SU-DHL-6 (cell line): ENCODE data around the gene NINJ2.

Source experiments
- H2AFZ ChIP-seq: fragments of 200-600 bp; sonication (generic); 2 replicates; pipeline ENCODE4 v1.6.1; 2014; ENCODE audit warnings: low read depth, mild to moderate bottlenecking, moderate library complexity, mixed read lengths, antibody characterized with exemption, low read length; ENCODE audit not compliant: severe bottlenecking
- H3F3A ChIP-seq: fragments of 200-600 bp; shearing (Covaris generic); 2 replicates; pipeline ENCODE4 v1.6.0; 2016; ENCODE audit warnings: antibody characterized with exemption, mild to moderate bottlenecking; ENCODE audit not compliant: insufficient read depth
- H3K27ac ChIP-seq: fragments of 200-600 bp; sonication (generic); 2 replicates; pipeline ENCODE4 v1.5.1; 2016; ENCODE audit warnings: low read depth, mild to moderate bottlenecking, low read length, moderate library complexity, mixed read lengths
- H3K27me3 ChIP-seq: fragments of 200-600 bp; sonication (generic), shearing (Covaris generic); 2 replicates; pipeline ENCODE4 v1.6.0; 2014; ENCODE audit warnings: mild to moderate bottlenecking, low read length
- H3K36me3 ChIP-seq: fragments of 200-600 bp; sonication (generic); 2 replicates; pipeline ENCODE4 v1.6.1; 2014; ENCODE audit warnings: mild to moderate bottlenecking, low read length, mixed read lengths
- H3K4me2 ChIP-seq: fragments of 300-600, 200-600 bp; shearing (Covaris generic), sonication (generic); 2 replicates; pipeline ENCODE4 v1.6.0; 2014; ENCODE audit warnings: low read length, low read depth, mild to moderate bottlenecking; ENCODE audit not compliant: poor library complexity, severe bottlenecking
- H3K4me3 ChIP-seq: fragments of 200-600 bp; sonication (generic); 2 replicates; pipeline ENCODE4 v1.5.1; 2014; ENCODE audit warnings: antibody characterized with exemption, low read length, mild to moderate bottlenecking, mixed read lengths; ENCODE audit not compliant: insufficient read depth, poor library complexity, severe bottlenecking
- H3K79me2 ChIP-seq: fragments of 200-600 bp; sonication (generic); 2 replicates; pipeline ENCODE4 v1.6.1; 2014; ENCODE audit warnings: mild to moderate bottlenecking, low read length, moderate library complexity; ENCODE audit not compliant: insufficient read depth
- H3K9ac ChIP-seq: fragments of 200-600 bp; sonication (generic); 2 replicates; pipeline ENCODE4 v1.7.0; 2014; ENCODE audit warnings: mild to moderate bottlenecking, low read length
- H3K9me2 ChIP-seq: fragments of 200-600 bp; sonication (generic); replicated peaks from 2 replicates; pipeline ENCODE4 v1.6.1; 2014; ENCODE audit warnings: low read length; ENCODE audit not compliant: insufficient read depth
- H3K9me3 ChIP-seq: fragments of 200-600 bp; sonication (generic); 2 replicates; pipeline ENCODE4 v1.6.1; 2014; ENCODE audit warnings: low read length, mixed read lengths; ENCODE audit not compliant: insufficient read depth
- H4K20me1 ChIP-seq: fragments of 200-600 bp; sonication (generic); 2 replicates; pipeline ENCODE4 v1.6.1; 2014; ENCODE audit warnings: low read depth, mild to moderate bottlenecking, antibody characterized with exemption, low read length, moderate library complexity, mixed read lengths
- CTCF ChIP-seq: fragments of 200-600 bp; sonication (generic); IDR thresholded peaks from one replicate; pipeline ENCODE4 v1.5.1; 2017; ENCODE audit warnings: antibody characterized with exemption, mild to moderate bottlenecking, low read length, moderate library complexity; ENCODE audit not compliant: insufficient read depth, poor library complexity, severe bottlenecking
- EZH2phosphoT487 ChIP-seq: fragments of 200-600 bp; sonication (generic), shearing (Covaris generic); conservative IDR thresholded peaks from 2 replicates; pipeline ENCODE4 v1.6.1; 2018; ENCODE audit warnings: mild to moderate bottlenecking, antibody characterized with exemption, low read length, moderate library complexity, mixed read lengths

Gene NINJ2

GRCh38 chr12:692274-692673 is 29.0 kb upstream of the NINJ2 start:
- H3K4me3 ChIP-seq, result no peak overlapping the region
- no peaks in the 10 kb centered on the region for H3K9me2 ChIP-seq
- TF ChIP-seq EZH2phosphoT487 (no peak), CTCF (no peak)
- H3F3A ChIP-seq, result no peaks in the 10 kb centered on the region
- H2AFZ ChIP-seq, result no peak overlapping the region
- no peak overlapping the region for H3K9ac ChIP-seq
- H3K79me2 ChIP-seq, result no peaks in the 10 kb centered on the region
- peaks cover 4% of the 10 kb centered on the region; the same call in 1 of the 2 replicates for H3K9me3 ChIP-seq
- no peaks in the 10 kb centered on the region for H3K36me3 ChIP-seq
- H4K20me1 ChIP-seq, result no peaks in the 10 kb centered on the region
- H3K27ac ChIP-seq, result no peak overlapping the region
- no peak overlapping the region for H3K4me2 ChIP-seq
- no peaks in the 10 kb centered on the region for H3K27me3 ChIP-seq

GRCh38 chr12:690466-690865 is 27.2 kb upstream of the NINJ2 start:
- Histone ChIP-seq H3K36me3 (no peaks in the 10 kb centered on the region), H3K9me2 (no peaks in the 10 kb centered on the region), H3K27ac (no peak overlapping the region), H3K27me3 (no peaks in the 10 kb centered on the region), H2AFZ (no peak overlapping the region), H3K4me3 (no peak overlapping the region), H3K9ac (no peak overlapping the region), H3K79me2 (no peaks in the 10 kb centered on the region), H4K20me1 (no peaks in the 10 kb centered on the region), H3K9me3 (no peaks in the 10 kb centered on the region), H3K4me2 (no peak overlapping the region), H3F3A (peaks cover 2% of the 10 kb centered on the region; the same call in 1 of the 2 replicates)
- TF ChIP-seq CTCF, result no peak
- TF ChIP-seq EZH2phosphoT487, result no peak

- Histone ChIP-seq H3K36me3 (no peaks in the 10 kb centered on the region), H3K9ac (peak overlapping the region; percentile 27; the same call in 1 of the 2 replicates), H3K27ac (peak overlapping the region; percentile 80), H3K4me2 (peak overlapping the region; percentile 57), H3K79me2 (no peaks in the 10 kb centered on the region), H3K9me3 (no peaks in the 10 kb centered on the region), H3K4me3 (no peak overlapping the region), H2AFZ (peak overlapping the region; percentile 54), H3K9me2 (no peaks in the 10 kb centered on the region), H3K27me3 (no peaks in the 10 kb centered on the region), H3F3A (peaks cover 3% of the 10 kb centered on the region; the same call in 1 of the 2 replicates), H4K20me1 (no peaks in the 10 kb centered on the region)
- TF ChIP-seq EZH2phosphoT487 (no peak), CTCF (no peak)
Measured at GRCh38 chr12:685388-685787, 22.1 kb upstream of the NINJ2 start.
